ENCODE data around the gene SMU1.

Gene SMU1

GRCh38 chr9:33043671-33044070 lies 32.8 kb downstream of the SMU1 start:
- no peak for DNase-seq

GRCh38 chr9:33042473-33042872 lies 34.0 kb downstream of the SMU1 start:
- no peak for DNase-seq

GRCh38 chr9:33041432-33042188 lies 34.9 kb downstream of the SMU1 start:
- no peak for DNase-seq

- no peak for DNase-seq
Observed at GRCh38 chr9:33040792-33041431, 35.6 kb downstream of the SMU1 start.

GRCh38 chr9:33032865-33033264 lies 43.6 kb downstream of the SMU1 start:
- DNase-seq, result no peak

- no peak for DNase-seq
Observed at GRCh38 chr9:33032292-33032691, 44.2 kb downstream of the SMU1 start.

- DNase-seq, result no peak
Observed at GRCh38 chr9:33030285-33030684, 46.2 kb downstream of the SMU1 start.

- DNase-seq, result no peak
Observed at GRCh38 chr9:33029231-33029786, 47.2 kb downstream of the SMU1 start.

- DNase-seq, result peak; percentile 78
Observed at GRCh38 chr9:33025572-33026342, 50.7 kb downstream of the SMU1 start.

GRCh38 chr9:33024966-33025571 lies 51.4 kb downstream of the SMU1 start, which contains the start of gene DNAJA1:
DNAJA1 (plus strand) TSS chr9:33025273; CDS start chr9:33026485, 1,212 bp downstream.
- peak; percentile 96 for DNase-seq

- peak; percentile 37 for DNase-seq
Observed at GRCh38 chr9:33024126-33024965, 52.1 kb downstream of the SMU1 start.

- DNase-seq, result no peak
Observed at GRCh38 chr9:33023661-33024060, 52.8 kb downstream of the SMU1 start.

GRCh38 chr9:33022755-33023154 lies 53.7 kb downstream of the SMU1 start:
- DNase-seq, result no peak

GRCh38 chr9:33022303-33022702 lies 54.2 kb downstream of the SMU1 start:
- no peak for DNase-seq

- no peak for DNase-seq
Observed at GRCh38 chr9:33019797-33020196, 56.7 kb downstream of the SMU1 start.

GRCh38 chr9:33017283-33018041 lies 59.0 kb downstream of the SMU1 start:
- no peak for DNase-seq

- DNase-seq, result no peak
Observed at GRCh38 chr9:33014665-33015014, 61.8 kb downstream of the SMU1 start.

- no peak for DNase-seq
Observed at GRCh38 chr9:33013962-33014664, 62.4 kb downstream of the SMU1 start.

- DNase-seq, result no peak
Observed at GRCh38 chr9:33012328-33013069, 64.0 kb downstream of the SMU1 start.

- no peak for DNase-seq
Observed at GRCh38 chr9:33011831-33012230, 64.6 kb downstream of the SMU1 start.

Data from RPMI8226 (cell line).